ENCODE measurements around the gene TDP2. TPM values are rescaled to one million over a fixed set of nuclear protein-coding genes. Genes with fewer than 3 reads are reported as not detected.

TDP2 gene
- total and polyA plus RNA-seq, 12 donors: 20.0 to 30.9 (median 24.3) TPM

DNA sequence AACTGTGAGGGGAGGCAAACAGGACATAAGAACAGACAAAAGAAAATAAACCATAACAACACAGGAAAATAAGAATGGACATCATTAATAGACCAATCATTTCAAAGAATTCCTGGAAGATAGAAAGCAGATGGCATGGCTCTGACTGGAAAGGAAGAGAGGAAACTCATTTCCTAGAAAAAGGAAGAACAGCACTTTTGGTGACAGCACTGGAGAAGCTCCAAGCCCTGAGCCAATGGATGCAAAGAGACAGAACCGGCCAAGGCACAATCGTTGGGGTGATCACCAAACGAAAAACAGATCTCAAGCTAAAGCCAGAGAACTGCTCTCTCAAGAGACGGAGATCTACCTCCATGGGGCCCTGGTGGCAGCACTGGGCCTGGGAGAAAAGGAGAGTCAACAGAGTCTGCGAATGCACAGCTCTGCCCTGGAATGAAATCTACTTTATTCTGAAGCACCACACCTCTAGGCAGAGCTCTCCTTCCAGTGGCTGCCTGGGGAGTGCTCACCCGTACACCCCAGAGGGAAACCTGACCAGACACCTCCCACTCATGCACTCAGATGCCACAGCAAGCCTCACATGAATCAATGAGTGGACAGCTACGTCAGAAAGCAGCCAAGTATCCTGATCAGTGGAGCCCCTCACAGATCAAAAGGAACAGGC, 44.9 kb downstream of the TDP2 start:
- Histone ChIP-seq H3K36me3 (no peaks in the 10 kb centered on the region), H3K27me3 (peaks cover 0 to 4% (median 0%) of the 10 kb centered on the region in 7 donors), H3K4me3 (no peak overlapping the region), H3K27ac (no peak overlapping the region), H3K4me1 (no peaks in the 10 kb centered on the region), H3K9me3 (no peaks in the 10 kb centered on the region)
- ATAC-seq (no peak), DNase-seq (no peak)
- TF ChIP-seq, protein P1, sequence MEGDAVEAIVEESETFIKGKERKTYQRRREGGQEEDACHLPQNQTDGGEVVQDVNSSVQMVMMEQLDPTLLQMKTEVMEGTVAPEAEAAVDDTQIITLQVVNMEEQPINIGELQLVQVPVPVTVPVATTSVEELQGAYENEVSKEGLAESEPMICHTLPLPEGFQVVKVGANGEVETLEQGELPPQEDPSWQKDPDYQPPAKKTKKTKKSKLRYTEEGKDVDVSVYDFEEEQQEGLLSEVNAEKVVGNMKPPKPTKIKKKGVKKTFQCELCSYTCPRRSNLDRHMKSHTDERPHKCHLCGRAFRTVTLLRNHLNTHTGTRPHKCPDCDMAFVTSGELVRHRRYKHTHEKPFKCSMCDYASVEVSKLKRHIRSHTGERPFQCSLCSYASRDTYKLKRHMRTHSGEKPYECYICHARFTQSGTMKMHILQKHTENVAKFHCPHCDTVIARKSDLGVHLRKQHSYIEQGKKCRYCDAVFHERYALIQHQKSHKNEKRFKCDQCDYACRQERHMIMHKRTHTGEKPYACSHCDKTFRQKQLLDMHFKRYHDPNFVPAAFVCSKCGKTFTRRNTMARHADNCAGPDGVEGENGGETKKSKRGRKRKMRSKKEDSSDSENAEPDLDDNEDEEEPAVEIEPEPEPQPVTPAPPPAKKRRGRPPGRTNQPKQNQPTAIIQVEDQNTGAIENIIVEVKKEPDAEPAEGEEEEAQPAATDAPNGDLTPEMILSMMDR (IDR thresholded peaks at IDR 0.05): no peak
- 67% methylated on average over 7 of the region's 7 CpGs for WGBS, 2 donors
- intact Hi-C loops (cut with DNase I): no loop called here

DNA sequence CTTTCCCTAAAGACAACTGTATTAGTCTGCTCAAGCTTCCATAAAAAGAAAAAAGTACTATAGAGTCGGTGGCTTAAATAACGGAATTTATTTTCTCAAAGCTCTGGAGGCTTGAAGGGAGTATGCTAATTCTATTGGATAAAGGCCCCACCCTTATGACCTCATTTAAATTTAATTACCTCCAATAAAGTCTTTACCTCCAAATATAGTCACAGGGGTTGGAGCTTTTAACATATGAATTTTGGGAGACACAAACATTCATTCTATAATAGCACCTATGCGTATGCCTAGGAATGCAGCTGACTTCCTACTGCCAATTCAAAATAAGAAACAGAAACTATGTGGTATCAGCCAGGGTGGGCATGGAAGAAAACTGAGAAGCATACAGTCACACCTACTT, 46.1 kb downstream of the TDP2 start:
- H3K4me3 ChIP-seq: no peak overlapping the region
- peaks cover 0 to 6% (median 0%) of the 10 kb centered on the region in 7 donors for H3K27me3 ChIP-seq
- TF ChIP-seq, protein P1 (IDR thresholded peaks at IDR 0.05): no peak
- H3K9me3 ChIP-seq: no peaks in the 10 kb centered on the region
- WGBS, 2 donors: 84 to 88% methylated on average over 3 of the region's 3 CpGs
- no peaks in the 10 kb centered on the region for H3K4me1 ChIP-seq
- no peaks in the 10 kb centered on the region for H3K36me3 ChIP-seq
- ATAC-seq (no peak), DNase-seq (no peak)
- intact Hi-C loops (cut with DNase I): no loop called here
- H3K27ac ChIP-seq: no peak overlapping the region

DNA sequence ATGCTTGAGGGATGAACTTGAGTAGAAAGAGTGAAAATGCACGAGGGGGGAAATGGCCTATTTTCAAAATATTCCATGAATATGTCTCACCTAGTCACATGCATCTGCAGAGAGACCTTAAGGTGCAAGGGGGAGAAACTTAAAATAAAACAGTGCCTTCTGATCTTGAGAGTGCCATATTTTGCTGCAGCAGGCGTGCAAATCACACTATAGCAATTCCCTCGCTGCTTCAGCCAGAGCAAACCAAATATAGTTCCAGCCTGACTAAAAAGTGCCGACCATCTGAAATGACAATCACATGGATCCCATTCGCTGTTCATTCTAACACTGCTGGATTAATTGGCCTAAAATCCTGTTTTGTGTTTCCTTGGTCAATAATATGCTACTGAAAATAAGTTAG, 47.0 kb downstream of the TDP2 start:
- Histone ChIP-seq H3K4me3 (no peak overlapping the region), H3K36me3 (no peaks in the 10 kb centered on the region), H3K27me3 (peaks cover 0 to 14% (median 3%) of the 10 kb centered on the region in 7 donors), H3K27ac (no peak overlapping the region), H3K4me1 (no peaks in the 10 kb centered on the region), H3K9me3 (no peaks in the 10 kb centered on the region)
- DNase-seq (no peak), ATAC-seq (no peak)
- intact Hi-C loops (cut with DNase I): no loop called here
- TF ChIP-seq, protein P1 (IDR thresholded peaks at IDR 0.05): no peak
- 90 to 91% methylated on average over 5 of the region's 5 CpGs for WGBS, 2 donors

DNA sequence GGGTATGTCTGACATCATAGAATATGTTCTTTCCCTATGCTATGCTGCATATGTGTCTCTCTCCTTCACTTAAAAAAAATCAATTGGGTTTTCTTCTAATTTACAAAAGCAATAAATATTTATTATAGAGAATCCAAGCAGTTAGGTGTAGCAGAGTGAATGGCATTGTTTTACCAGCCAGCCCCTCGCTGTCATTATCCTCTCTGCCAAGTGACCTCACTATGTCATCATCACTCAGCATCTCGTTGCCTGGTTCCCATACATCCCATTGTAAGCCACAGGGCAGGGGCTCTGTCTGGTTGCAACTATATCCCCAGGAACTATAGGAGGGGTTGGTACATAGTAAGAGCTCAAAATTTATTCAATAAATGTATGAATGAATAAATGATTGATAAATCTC, 52.1 kb downstream of the TDP2 start:
- TF ChIP-seq, protein P1 (IDR thresholded peaks at IDR 0.05): no peak
- no peaks in the 10 kb centered on the region for H3K36me3 ChIP-seq
- no peak for ATAC-seq
- no peaks in the 10 kb centered on the region for H3K4me1 ChIP-seq
- H3K27me3 ChIP-seq: peaks cover 0 to 23% (median 5%) of the 10 kb centered on the region in 7 donors
- no peak overlapping the region for H3K27ac ChIP-seq
- DNase-seq: no peak
- no peak overlapping the region for H3K4me3 ChIP-seq
- 44 to 49% methylated on average over 2 of the region's 2 CpGs for WGBS, 2 donors
- no peaks in the 10 kb centered on the region for H3K9me3 ChIP-seq
- intact Hi-C loops (cut with DNase I): no loop called here

Data from heart right ventricle (tissue), 16 donors.